ENCODE measurements around the gene ANKRD62.

ANKRD62 gene

GRCh38 chr18:12098374-12098773 lies 4.7 kb downstream of the ANKRD62 start:
- Histone ChIP-seq H3K27me3 (ENCODE audit: low read depth, low read length) (peaks cover 11% of the 10 kb centered on the region; the same call in 1 of the 2 replicates), H3K4me2 (ENCODE audit: low read length) (peak overlapping the region; percentile 25), H3K4me3 (ENCODE audit: low read length) (no peak overlapping the region), H3K9ac (ENCODE audit: low read length) (no peak overlapping the region), H4K20me1 (ENCODE audit: insufficient read depth, low read length) (no peaks in the 10 kb centered on the region), H3K4me1 (ENCODE audit: low read length) (peaks cover 25% of the 10 kb centered on the region), H3K27ac (ENCODE audit: low read length) (no peak overlapping the region), H3K36me3 (replicated peaks; ENCODE audit: low read depth, low read length) (no peaks in the 10 kb centered on the region), H3K9me3 (ENCODE audit: insufficient read depth, low read length) (no peaks in the 10 kb centered on the region), H3K79me2 (ENCODE audit: low read length) (no peaks in the 10 kb centered on the region), H2AFZ (ENCODE audit: low read depth, low read length) (no peak overlapping the region; the same call in 1 of the 2 replicates)
- no peak for TF ChIP-seq EZH2phosphoT487 (IDR thresholded peaks at IDR 0.05; ENCODE audit: low read depth)
- TF ChIP-seq CTCF (IDR thresholded peaks at IDR 0.05; ENCODE audit: low read depth, low read length) = no peak

- no peak for TF ChIP-seq CTCF (IDR thresholded peaks at IDR 0.05; ENCODE audit: low read depth, low read length)
- TF ChIP-seq EZH2phosphoT487 (IDR thresholded peaks at IDR 0.05; ENCODE audit: low read depth) = no peak
- Histone ChIP-seq H3K27me3 (ENCODE audit: low read depth, low read length) (peaks cover 11% of the 10 kb centered on the region; the same call in 1 of the 2 replicates), H3K79me2 (ENCODE audit: low read length) (no peaks in the 10 kb centered on the region), H4K20me1 (ENCODE audit: insufficient read depth, low read length) (no peaks in the 10 kb centered on the region), H3K9ac (ENCODE audit: low read length) (no peak overlapping the region), H3K4me1 (ENCODE audit: low read length) (peaks cover 28% of the 10 kb centered on the region), H2AFZ (ENCODE audit: low read depth, low read length) (no peak overlapping the region), H3K36me3 (replicated peaks; ENCODE audit: low read depth, low read length) (no peaks in the 10 kb centered on the region), H3K9me3 (ENCODE audit: insufficient read depth, low read length) (no peaks in the 10 kb centered on the region), H3K4me2 (ENCODE audit: low read length) (0 out of 2 replicates have a peak overlapping the region, but pooled peaks have one; percentile 25), H3K4me3 (ENCODE audit: low read length) (no peak overlapping the region), H3K27ac (ENCODE audit: low read length) (no peak overlapping the region)
Observed at GRCh38 chr18:12099160-12099559, 5.5 kb downstream of the ANKRD62 start.

- Histone ChIP-seq H3K36me3 (replicated peaks; ENCODE audit: low read depth, low read length) (no peaks in the 10 kb centered on the region), H3K79me2 (ENCODE audit: low read length) (no peaks in the 10 kb centered on the region), H3K4me3 (ENCODE audit: low read length) (no peak overlapping the region), H2AFZ (ENCODE audit: low read depth, low read length) (no peak overlapping the region), H3K4me1 (ENCODE audit: low read length) (peaks cover 32% of the 10 kb centered on the region), H3K9me3 (ENCODE audit: insufficient read depth, low read length) (no peaks in the 10 kb centered on the region), H3K27ac (ENCODE audit: low read length) (no peak overlapping the region), H4K20me1 (ENCODE audit: insufficient read depth, low read length) (no peaks in the 10 kb centered on the region), H3K27me3 (ENCODE audit: low read depth, low read length) (0 out of 2 replicates have a peak, but pooled peaks cover 11% of the 10 kb centered on the region), H3K9ac (ENCODE audit: low read length) (no peak overlapping the region), H3K4me2 (ENCODE audit: low read length) (no peak overlapping the region)
- TF ChIP-seq CTCF (IDR thresholded peaks at IDR 0.05; ENCODE audit: low read depth, low read length) (no peak), EZH2phosphoT487 (IDR thresholded peaks at IDR 0.05; ENCODE audit: low read depth) (no peak)
Observed at GRCh38 chr18:12101266-12101665, 7.6 kb downstream of the ANKRD62 start.

GRCh38 chr18:12102136-12102842 lies 8.6 kb downstream of the ANKRD62 start:
- Histone ChIP-seq H3K27ac (ENCODE audit: low read length) (no peak overlapping the region), H3K36me3 (replicated peaks; ENCODE audit: low read depth, low read length) (no peaks in the 10 kb centered on the region), H3K27me3 (ENCODE audit: low read depth, low read length) (0 out of 2 replicates have a peak, but pooled peaks cover 11% of the 10 kb centered on the region), H3K4me2 (ENCODE audit: low read length) (no peak overlapping the region), H3K79me2 (ENCODE audit: low read length) (no peaks in the 10 kb centered on the region), H2AFZ (ENCODE audit: low read depth, low read length) (no peak overlapping the region), H3K4me1 (ENCODE audit: low read length) (peaks cover 32% of the 10 kb centered on the region), H3K9ac (ENCODE audit: low read length) (no peak overlapping the region), H3K4me3 (ENCODE audit: low read length) (no peak overlapping the region), H3K9me3 (ENCODE audit: insufficient read depth, low read length) (no peaks in the 10 kb centered on the region), H4K20me1 (ENCODE audit: insufficient read depth, low read length) (no peaks in the 10 kb centered on the region)
- TF ChIP-seq CTCF (IDR thresholded peaks at IDR 0.05; ENCODE audit: low read depth, low read length) (no peak), EZH2phosphoT487 (IDR thresholded peaks at IDR 0.05; ENCODE audit: low read depth) (no peak)

Data from OCI-LY3 (cell line).